Heart right ventricle (tissue), 16 donors: ENCODE data around the gene CCDC174. TPM values are rescaled to one million over a fixed set of nuclear protein-coding genes. Genes with fewer than 3 reads are reported as not detected.

ENCODE experiments used
- ATAC-seq, 8 donors: fragments of 200-7000 bp; cut with Tn5 transposase; one replicate each; pipeline ENCODE4 v1.9.1; 2020; ENCODE audit warnings: mild to moderate bottlenecking in 8 of 8, moderate library complexity in 8 of 8, moderate number of reproducible peaks in 1 of 8
- DNase-seq, 2 donors: peaks; one replicate each; pipeline ENCODE4 v3.0.0-alpha.2; 2020
- H3K27ac ChIP-seq, 10 donors: fragments of 200-600 bp; sonication (generic) in 2 of 10; one replicate each; pipeline versions ENCODE4 v1.5.0 to v1.8.0; 2020 to 2022; ENCODE audit warnings: mild to moderate bottlenecking in 3 of 10
- H3K27me3 ChIP-seq, 7 donors: fragments of 200-600 bp; one replicate each; pipeline ENCODE4 v1.8.0; 2021 to 2022; ENCODE audit warnings: mild to moderate bottlenecking in 2 of 7
- H3K36me3 ChIP-seq, 9 donors: fragments of 200-600 bp; sonication (generic) in 1 of 9; one replicate each; pipeline versions ENCODE4 v1.5.0 to v1.8.0; 2020 to 2022; ENCODE audit warnings: mild to moderate bottlenecking in 2 of 9
- H3K4me1 ChIP-seq, 9 donors: fragments of 200-600 bp; sonication (generic) in 1 of 9; one replicate each; pipeline versions ENCODE4 v1.5.0 to v1.8.0; 2020 to 2022; ENCODE audit warnings: mild to moderate bottlenecking in 4 of 9
- H3K4me3 ChIP-seq, 10 donors: fragments of 200-600 bp; sonication (generic) in 2 of 10; one replicate each; pipeline versions ENCODE4 v1.5.0 to v1.8.0; 2020 to 2022; ENCODE audit warnings: mild to moderate bottlenecking in 7 of 10, moderate library complexity in 2 of 10
- H3K9me3 ChIP-seq, 11 donors: fragments of 200-600 bp in 10 of 11; sonication (generic) in 2 of 11; one replicate each; pipeline versions ENCODE4 v1.5.0 to v1.8.0; 2013 to 2022; ENCODE audit warnings: mild to moderate bottlenecking in 2 of 11, control low read depth in 1 of 11, moderate library complexity in 1 of 11
- WGBS, 2 donors: extraction: QIAGEN DNeasy Blood & Tissue Kit; methylation state at CpG; one replicate each; pipeline ENCODE4 v1.1.7; 2013; ENCODE audit warnings: inconsistent platforms in 1 of 2; 5-methylcytosine and 5-hydroxymethylcytosine counted together
- intact Hi-C, 10 donors: fragments of 100-400 bp; cut with DNase I; formaldehyde crosslinking; loops; one replicate each; pipeline versions ENCODE4 v1.11.1 to v1.14.2; 2022
- polyA plus RNA-seq, 2 donors: library from polyadenylated mRNA; stranded (reverse); fragments of 200-250 nt; gene quantifications; one replicate each; pipeline ENCODE4 v1.2.3, GENCODE V29; 2013
- total RNA-seq, 10 donors: library from RNA; stranded (reverse); fragmentation: NEBNext Ultra II Directional in 3 of 10; extraction: Animal tissue kit (Norgen Biotek cat#: 25700) in 3 of 10; gene quantifications; one replicate each; pipeline versions ENCODE4 v1.2.1 to v1.2.4, GENCODE V29; 2021 to 2023
- TF ChIP-seq, protein P1 (sequence below), 9 donors: fragments of 200-600 bp; sonication (generic) in 2 of 9; IDR thresholded peaks; one replicate each; pipeline versions ENCODE4 v1.5.0 to v1.8.0; 2021 to 2022; ENCODE audit warnings: antibody characterized with exemption in 9 of 9, mild to moderate bottlenecking in 5 of 9, moderate library complexity in 1 of 9
- donor health status: Arrhythmogenic right ventricular cardiomyopathy.
- donor health status: ischemic (EF 13 %, LVEDD 7.1; RV severe dilation, severe dysfunction).
- donor health status: healthy with polysubstance abuse.
- donor health status: DM: no; HTN: yes; CAD: no.
- donor health status: DM: no; HTN: no; CAD: no.
- donor health status: ischemic (EF 25% LVEDD 6.9; RV normal size, moderate dysfunction).
- donor health status: ischemic (EF 25% LVEDD 5.7; RV mildly dilated, moderate dysfunction).
- donor health status: healthy.
- donor health status: DM: yes; HTN: yes; CAD: no.
- donor health status: Ischemic cardiomyopathy.
- donor health status: ischemic (EF 35%, LVEDD 5.7; RV mildly dilated, moderate dysfunction).
- donor health status: nonischemic (EF 11% LVEDD 7.7; RV severe dilation, severe dysfunction).
- donor health status: DM: yes; HTN: yes; CAD: no.
- donor health status: PGD.
- donor health status: ischemic (EF 29% LVEDD 5.4; RV normal size, mild dysfunction).
- donor health status: nonischemic (EF 23%, LVEDD 6.1; RV moderate dilation, normal function).

CCDC174 gene
- total and polyA plus RNA-seq, 12 donors: 10.0 to 18.6 (median 11.6) TPM

DNA sequence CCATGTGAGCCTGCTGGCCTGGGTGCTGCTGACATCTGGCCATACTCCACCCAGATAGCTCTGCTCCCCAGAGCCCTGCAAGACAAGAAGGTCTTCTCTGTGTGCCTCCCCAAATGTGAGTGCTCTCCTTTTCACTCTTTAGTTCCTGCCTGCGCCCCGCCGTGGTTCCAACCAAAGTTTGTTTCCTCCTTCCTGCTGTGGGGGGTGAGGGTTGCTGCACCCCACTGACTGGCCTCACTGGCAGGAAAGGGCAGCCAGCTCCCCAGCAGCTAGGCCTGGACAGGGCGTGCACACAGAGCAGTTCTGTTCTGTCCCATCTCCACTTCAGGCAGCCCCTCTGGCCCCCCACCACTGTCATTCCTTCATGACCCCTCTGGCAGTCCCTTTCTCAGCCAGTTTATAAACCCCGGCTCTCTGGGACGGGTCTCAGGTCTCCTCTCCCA lies 5.4 kb upstream of the CCDC174 start:
- Histone ChIP-seq H3K9me3 (no peaks in the 10 kb centered on the region), H3K36me3 (no peaks in the 10 kb centered on the region), H3K27ac (no peak overlapping the region), H3K27me3 (peaks cover 0 to 19% (median 9%) of the 10 kb centered on the region in 7 donors), H3K4me3 (no peak overlapping the region), H3K4me1 (peaks cover 0 to 28% (median 21%) of the 10 kb centered on the region in 9 donors)
- intact Hi-C loops: loop anchor here in 1 of 10 donors (5.0 kb wide), 1 partner anchor 89 kb away; no protein-coding TSS in a partner anchor
- TF ChIP-seq, protein P1, sequence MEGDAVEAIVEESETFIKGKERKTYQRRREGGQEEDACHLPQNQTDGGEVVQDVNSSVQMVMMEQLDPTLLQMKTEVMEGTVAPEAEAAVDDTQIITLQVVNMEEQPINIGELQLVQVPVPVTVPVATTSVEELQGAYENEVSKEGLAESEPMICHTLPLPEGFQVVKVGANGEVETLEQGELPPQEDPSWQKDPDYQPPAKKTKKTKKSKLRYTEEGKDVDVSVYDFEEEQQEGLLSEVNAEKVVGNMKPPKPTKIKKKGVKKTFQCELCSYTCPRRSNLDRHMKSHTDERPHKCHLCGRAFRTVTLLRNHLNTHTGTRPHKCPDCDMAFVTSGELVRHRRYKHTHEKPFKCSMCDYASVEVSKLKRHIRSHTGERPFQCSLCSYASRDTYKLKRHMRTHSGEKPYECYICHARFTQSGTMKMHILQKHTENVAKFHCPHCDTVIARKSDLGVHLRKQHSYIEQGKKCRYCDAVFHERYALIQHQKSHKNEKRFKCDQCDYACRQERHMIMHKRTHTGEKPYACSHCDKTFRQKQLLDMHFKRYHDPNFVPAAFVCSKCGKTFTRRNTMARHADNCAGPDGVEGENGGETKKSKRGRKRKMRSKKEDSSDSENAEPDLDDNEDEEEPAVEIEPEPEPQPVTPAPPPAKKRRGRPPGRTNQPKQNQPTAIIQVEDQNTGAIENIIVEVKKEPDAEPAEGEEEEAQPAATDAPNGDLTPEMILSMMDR (IDR thresholded peaks at IDR 0.05): no peak
- DNase-seq (no peak), ATAC-seq (no peak)
- WGBS, 2 donors: 81 to 88% methylated on average over 6 of the region's 6 CpGs

DNA sequence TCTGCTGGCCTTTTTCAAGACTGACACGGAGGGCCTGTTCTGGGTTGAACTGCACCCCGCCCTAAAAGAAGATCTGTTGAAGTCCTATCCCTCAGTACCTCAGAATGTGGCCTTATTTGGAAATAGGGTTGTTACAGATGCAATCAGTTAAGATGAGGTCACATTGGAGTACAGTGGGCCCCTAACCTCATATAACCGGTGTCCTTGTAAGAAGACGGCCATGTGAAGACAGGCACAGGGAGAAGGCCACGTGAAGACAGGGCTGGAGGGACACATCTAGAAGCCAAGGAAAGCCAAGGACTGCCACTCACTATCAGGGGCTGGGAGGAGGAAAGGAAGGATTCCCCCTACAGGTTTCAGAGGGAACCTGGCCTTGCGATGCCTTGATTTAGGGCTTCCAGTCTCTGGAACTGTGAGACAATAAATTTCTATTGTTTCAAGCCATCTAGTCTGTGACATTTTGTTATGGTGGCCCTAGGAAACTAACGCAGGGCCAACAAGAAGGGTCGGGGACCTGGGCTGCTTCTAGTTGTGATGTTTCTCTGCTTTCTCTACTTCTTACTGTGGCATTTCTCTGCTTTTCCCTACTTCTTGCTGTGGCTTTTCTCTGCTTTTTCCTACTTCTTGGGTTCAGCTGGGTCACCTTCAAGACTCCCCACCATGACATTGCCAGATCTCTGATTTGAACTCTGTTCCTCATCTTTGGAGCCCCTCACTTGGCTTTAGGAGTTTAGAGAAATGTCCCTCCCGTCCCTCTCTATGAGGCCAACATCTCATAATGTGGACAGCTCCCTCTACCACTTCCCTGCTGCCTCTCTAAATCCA lies 4.8 kb upstream of the CCDC174 start:
- Histone ChIP-seq H3K27ac (no peak overlapping the region), H3K27me3 (peaks cover 0 to 13% (median 3%) of the 10 kb centered on the region in 7 donors), H3K9me3 (no peaks in the 10 kb centered on the region), H3K4me1 (peaks cover 0 to 28% (median 21%) of the 10 kb centered on the region in 9 donors), H3K4me3 (no peak overlapping the region), H3K36me3 (no peaks in the 10 kb centered on the region)
- WGBS, 2 donors: 75 to 80% methylated on average over 9 of the region's 9 CpGs
- intact Hi-C loops: loop anchor here in 1 of 10 donors (5.0 kb wide), 1 partner anchor 90 kb away; no protein-coding TSS in a partner anchor
- no peak for DNase-seq
- TF ChIP-seq, protein P1 (IDR thresholded peaks at IDR 0.05): no peak
- ATAC-seq: no peak

DNA sequence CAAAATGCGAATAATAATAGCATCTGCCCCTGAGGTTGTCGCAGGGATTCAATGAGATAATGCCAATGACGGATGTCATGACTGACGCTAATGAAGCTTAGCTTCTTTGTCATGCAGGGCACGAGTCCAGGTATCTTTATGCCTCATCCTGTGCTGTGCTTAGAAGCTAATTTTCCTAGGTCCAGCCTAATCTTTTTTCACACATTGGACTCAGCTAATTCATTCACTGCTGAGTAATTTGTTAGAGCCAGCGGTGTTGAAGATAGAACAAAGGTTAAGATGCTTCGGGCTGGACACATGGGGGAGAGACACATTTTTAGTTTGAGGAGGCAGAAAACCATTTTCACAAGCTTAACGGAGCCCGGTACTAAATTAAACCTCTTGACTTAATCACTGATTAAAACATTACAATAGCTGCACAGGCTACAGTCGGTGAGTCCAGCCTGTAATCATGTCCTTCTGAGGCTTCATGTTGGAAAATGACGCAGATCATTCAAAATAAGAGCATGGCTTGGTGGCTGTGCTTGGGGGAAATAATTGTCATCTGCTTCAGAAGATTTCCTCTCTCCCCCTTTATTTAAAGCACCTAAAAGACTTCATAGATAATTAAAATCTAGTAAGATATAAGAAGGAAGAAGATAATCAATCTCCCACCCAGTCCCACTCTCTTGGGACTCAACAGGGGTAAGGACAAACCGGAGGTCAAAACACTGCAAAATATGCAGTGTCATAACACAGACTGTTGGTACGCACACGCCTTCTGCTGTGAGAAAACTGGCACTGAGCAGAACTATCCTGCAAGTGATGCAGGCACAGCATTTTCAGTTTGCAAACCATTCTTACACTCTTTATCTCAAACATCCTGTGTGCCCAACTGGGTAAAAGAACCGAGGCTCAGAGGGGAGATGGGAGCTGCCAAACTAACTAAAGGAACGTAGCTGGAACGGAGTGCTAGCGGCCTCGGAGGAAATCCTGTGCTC lies 3.3 kb upstream of the CCDC174 start:
- TF ChIP-seq, protein P1 (IDR thresholded peaks at IDR 0.05): no peak
- peaks cover 0 to 7% (median 0%) of the 10 kb centered on the region in 7 donors for H3K27me3 ChIP-seq
- intact Hi-C loops: loop anchor here in 1 of 10 donors (5.0 kb wide), 1 partner anchor 91 kb away; no protein-coding TSS in a partner anchor
- H3K36me3 ChIP-seq: no peaks in the 10 kb centered on the region
- no peaks in the 10 kb centered on the region for H3K9me3 ChIP-seq
- H3K4me1 ChIP-seq: peaks cover 0 to 41% (median 32%) of the 10 kb centered on the region in 9 donors
- WGBS, 2 donors: 45 to 57% methylated on average over 19 of the region's 19 CpGs
- H3K4me3 ChIP-seq: no peak overlapping the region
- peak overlapping the region in 8 of 10 donors; percentile 27 to 76 (median 60) for H3K27ac ChIP-seq
- ATAC-seq (peak in 5 of 8 donors; percentile 3 to 32 (median 15)), DNase-seq (peak in 1 of 2 donors; percentile 20)

DNA sequence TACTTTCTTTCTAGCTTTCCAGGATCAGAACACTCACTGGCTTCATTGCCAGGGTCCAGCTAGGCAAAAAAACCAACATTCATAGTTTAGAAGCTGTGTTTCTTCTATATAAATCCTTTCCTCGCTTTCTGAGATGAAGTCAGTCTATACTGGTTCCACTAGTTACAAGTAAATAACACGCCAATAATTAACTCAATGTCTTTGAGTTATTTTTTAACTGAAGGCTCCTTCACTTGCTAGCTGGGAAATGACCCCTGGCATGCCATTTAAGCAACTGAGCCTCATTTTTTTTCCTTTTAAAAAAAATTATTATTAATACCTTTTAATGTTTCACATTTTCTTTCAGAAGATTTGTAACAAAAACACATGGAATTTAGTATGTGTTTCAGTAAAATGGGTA lies 2.1 kb upstream of the CCDC174 start:
- peaks cover 0 to 10% (median under 1%) of the 10 kb centered on the region in 9 donors for H3K36me3 ChIP-seq
- no peaks in the 10 kb centered on the region for H3K27me3 ChIP-seq
- 90 to 95% methylated on average over 2 of the region's 2 CpGs for WGBS, 2 donors
- DNase-seq (no peak), ATAC-seq (no peak)
- H3K27ac ChIP-seq: peak overlapping the region in 6 of 10 donors; percentile 21 to 76 (median 64)
- TF ChIP-seq, protein P1 (IDR thresholded peaks at IDR 0.05): no peak
- intact Hi-C loops: loop anchor here in 1 of 10 donors (5.0 kb wide), 1 partner anchor 92 kb away; no protein-coding TSS in a partner anchor
- no peaks in the 10 kb centered on the region for H3K9me3 ChIP-seq
- no peak overlapping the region for H3K4me3 ChIP-seq
- H3K4me1 ChIP-seq: peaks cover 0 to 53% (median 44%) of the 10 kb centered on the region in 9 donors
